Endothelial cell of umbilical vein (primary cell): ENCODE measurements around the gene KCNH4. TPM values are rescaled to one million over a fixed set of nuclear protein-coding genes. Genes with fewer than 3 reads are reported as not detected.

ENCODE experiments used
- BruUV-seq: library from RNA; stranded (reverse); fragments of 400-500 nt; replicated peaks from 2 replicates; lab custom pipeline; 2021; lab: Mats Ljungman, UMichigan
- CTCF ChIA-PET: fragments of 300-600, 350-600 bp; sonication (Branson Sonifier 250); formaldehyde crosslinking; loops from one replicate; lab custom pipeline; 2021; ENCODE audit warnings: antibody characterized with exemption, inconsistent platforms; lab: Charles Lee
- POLR2A ChIA-PET: fragments of 300-600, 350-600 bp; sonication (Branson Sonifier 250); formaldehyde crosslinking; loops from one replicate; lab custom pipeline; 2021; ENCODE audit warnings: antibody characterized with exemption, inconsistent platforms; lab: Charles Lee
- DNase-seq: peaks from one replicate; pipeline ENCODE4 v3.0.0-alpha.2; 2011; ENCODE audit warnings: low read depth, low spot score
- FAIRE-seq: peaks from 2 replicates; lab custom pipeline; 2011; peaks lifted over from hg19 to GRCh38; lab: Jason Lieb, UNC
- H2AFZ ChIP-seq: 2 replicates; pipeline ENCODE4 v1.6.0; 2012; ENCODE audit warnings: low read depth, low read length, control low read depth, inconsistent platforms
- H3K27ac ChIP-seq: 2 replicates; pipeline ENCODE4 v1.5.1; 2011; ENCODE audit warnings: low read depth, mild to moderate bottlenecking, control low read depth, low read length, moderate library complexity; ENCODE audit not compliant: insufficient read depth
- H3K27me3 ChIP-seq, 2 experiments: 2 replicates each; pipeline versions ENCODE4 v1.6.0 to v1.6.1; 2011; ENCODE audit warnings: low read length in 2 of 2, mixed read lengths in 1 of 2; ENCODE audit not compliant: control insufficient read depth in 2 of 2, insufficient read depth in 2 of 2
- H3K36me3 ChIP-seq, 2 experiments: 2 replicates in 1 of 2; 3 replicates in 1 of 2; pipeline ENCODE4 v1.5.1; 2011; ENCODE audit warnings: low read length in 2 of 2, mild to moderate bottlenecking in 1 of 2, moderate library complexity in 1 of 2; ENCODE audit not compliant: control insufficient read depth in 2 of 2, insufficient read depth in 2 of 2; ENCODE audit errors: extremely low read depth in 1 of 2
- H3K4me1 ChIP-seq: 3 replicates; pipeline ENCODE4 v1.5.1; 2011; ENCODE audit warnings: mild to moderate bottlenecking, low read length; ENCODE audit not compliant: control insufficient read depth, insufficient read depth; ENCODE audit errors: extremely low read depth
- H3K4me2 ChIP-seq: 2 replicates; pipeline ENCODE4 v1.6.1; 2011; ENCODE audit warnings: low read length, control low read depth, mixed read lengths; ENCODE audit not compliant: insufficient read depth
- H3K4me3 ChIP-seq, 3 experiments: fragments of 200-600 bp in 1 of 3; sonication (generic), shearing (Covaris generic) in 1 of 3; replicated peaks in 1 of 3; 2 replicates each; pipeline ENCODE4 v1.5.1; 2011 to 2016; ENCODE audit warnings: control low read depth in 3 of 3, low read length in 3 of 3, mild to moderate bottlenecking in 2 of 3, inconsistent platforms in 1 of 3, low read depth in 1 of 3, moderate library complexity in 1 of 3; ENCODE audit not compliant: insufficient read depth in 1 of 3
- H3K79me2 ChIP-seq: 2 replicates; pipeline ENCODE4 v1.6.0; 2012; ENCODE audit warnings: low read length, inconsistent platforms; ENCODE audit not compliant: control insufficient read depth, insufficient read depth
- H3K9ac ChIP-seq: replicated peaks from 2 replicates; pipeline ENCODE3; 2011; ENCODE audit warnings: low read length, control low read depth; ENCODE audit not compliant: insufficient read depth; ENCODE audit errors: extremely low read depth
- H3K9me1 ChIP-seq: replicated peaks from 3 replicates; pipeline ENCODE4 v1.6.0; 2011; ENCODE audit warnings: mild to moderate bottlenecking, low read length; ENCODE audit not compliant: control insufficient read depth, insufficient read depth; ENCODE audit errors: extremely low read depth
- H3K9me3 ChIP-seq: replicated peaks from 2 replicates; pipeline ENCODE4 v1.5.1; 2012; ENCODE audit warnings: low read length, inconsistent platforms; ENCODE audit not compliant: control insufficient read depth, insufficient read depth
- H4K20me1 ChIP-seq: replicated peaks from 2 replicates; pipeline ENCODE3; 2011; ENCODE audit warnings: mild to moderate bottlenecking, low read length; ENCODE audit not compliant: control insufficient read depth, insufficient read depth; ENCODE audit errors: extremely low read depth
- EZH2 ChIP-seq: IDR thresholded peaks from 2 replicates; pipeline ENCODE4 v1.6.1; 2012; ENCODE audit warnings: borderline replicate concordance, low read depth, mild to moderate bottlenecking, moderate library complexity, low read length, inconsistent platforms; ENCODE audit not compliant: severe bottlenecking
- FOS ChIP-seq: IDR thresholded peaks from 2 replicates; pipeline ENCODE4 v1.6.1; 2011; ENCODE audit warnings: mild to moderate bottlenecking, low read length, moderate library complexity, borderline replicate concordance; ENCODE audit not compliant: insufficient read depth
- GATA2 ChIP-seq: IDR thresholded peaks from 2 replicates; pipeline ENCODE4 v1.7.0; 2011; ENCODE audit warnings: low read depth, mild to moderate bottlenecking, moderate library complexity, mixed read lengths, low read length; ENCODE audit not compliant: insufficient read length, insufficient read depth
- JUN ChIP-seq: IDR thresholded peaks from 2 replicates; pipeline ENCODE4 v1.6.1; 2011; ENCODE audit warnings: borderline replicate concordance, low read depth; ENCODE audit not compliant: insufficient read length, insufficient read depth
- MYC ChIP-seq: IDR thresholded peaks from one replicate; pipeline ENCODE4 v1.6.1; 2011; ENCODE audit warnings: mild to moderate bottlenecking, low read depth, low read length
- POLR2A ChIP-seq: IDR thresholded peaks from 2 replicates; pipeline ENCODE4 v1.6.1; 2012; ENCODE audit warnings: low read depth, mild to moderate bottlenecking, control low read depth, low read length
- POLR2AphosphoS5 ChIP-seq: IDR thresholded peaks from 2 replicates; pipeline ENCODE4 v1.6.1; 2012; ENCODE audit warnings: low read depth, mild to moderate bottlenecking, control low read depth, low read length, moderate library complexity; ENCODE audit not compliant: insufficient read depth
- dilution Hi-C: fragments of 300-500 bp; cut with MboI; formaldehyde crosslinking; loops from one replicate; pipeline ENCODE4 v1.15.0; 2019; ENCODE audit warnings: low sequenced_read_pairs; ENCODE audit not compliant: extremely low pct_ligation_motif_present
- intact Hi-C: fragments of 100-400 bp; cut with micrococcal nuclease; formaldehyde crosslinking; loops from one replicate; pipeline ENCODE4 v1.10.0; 2022
- polyA plus RNA-seq, 4 experiments: library from polyadenylated mRNA; depleted of rRNA in 3 of 4; stranded (reverse) in 3 of 4; unstranded in 1 of 4; fragments of >200 nt; gene quantifications; 2 replicates each; pipeline versions ENCODE4 v1.2.1 to v1.2.3, GENCODE V29; 2011 to 2012; ENCODE audit warnings: missing spikeins in 1 of 4
- total RNA-seq: library from RNA; stranded (reverse); gene quantifications from 2 replicates; pipeline ENCODE4 v1.2.3, GENCODE V29; 2021
- TF ChIP-seq, protein P1 (sequence below): IDR thresholded peaks from 2 replicates; pipeline ENCODE4 v1.6.1; 2011; ENCODE audit not compliant: insufficient read depth, insufficient read length
- TF ChIP-seq, protein P2 (sequence below), 2 donors: IDR thresholded peaks; 1 replicate in 1 of 2; 2 replicates in 1 of 2; pipeline ENCODE4 v1.5.1; 2011; ENCODE audit warnings: low read length in 2 of 2, mild to moderate bottlenecking in 2 of 2, moderate library complexity in 2 of 2, control low read depth in 1 of 2, inconsistent platforms in 1 of 2, low read depth in 1 of 2; ENCODE audit not compliant: insufficient read depth in 1 of 2; ENCODE audit errors: extremely low read depth in 1 of 2

Gene KCNH4
- total and polyA plus RNA-seq, 2 donors (not counting 3 experiments of a cell fraction or from before 2014, with no cell fraction given): 0.11 TPM

DNA sequence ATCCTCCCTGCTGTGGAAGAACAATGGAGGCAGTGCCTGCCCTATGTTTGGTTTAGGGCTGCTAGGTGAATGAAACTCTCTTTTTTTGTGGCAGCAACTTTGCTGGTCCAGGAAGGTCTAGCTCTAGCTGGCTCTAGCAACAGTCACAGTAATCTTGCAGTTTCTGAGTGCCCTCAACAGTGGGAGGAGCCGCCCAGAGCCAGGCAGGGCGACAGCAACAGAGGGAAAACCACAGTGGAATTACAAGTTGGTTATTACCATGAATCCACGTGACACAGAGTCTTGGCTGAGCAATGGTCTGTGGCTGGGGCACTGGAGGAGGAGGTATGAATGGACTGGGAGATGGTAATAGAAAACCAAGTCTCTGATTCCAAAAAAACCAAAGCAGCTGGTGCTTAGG lies 48.0 kb downstream of the KCNH4 start:
- TF ChIP-seq GATA2: no peak
- no peak for TF ChIP-seq EZH2
- no peak for TF ChIP-seq MYC
- TF ChIP-seq POLR2AphosphoS5: no peak
- TF ChIP-seq JUN: no peak
- TF ChIP-seq, protein P1, sequence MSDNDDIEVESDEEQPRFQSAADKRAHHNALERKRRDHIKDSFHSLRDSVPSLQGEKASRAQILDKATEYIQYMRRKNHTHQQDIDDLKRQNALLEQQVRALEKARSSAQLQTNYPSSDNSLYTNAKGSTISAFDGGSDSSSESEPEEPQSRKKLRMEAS: no peak
- TF ChIP-seq POLR2A: no peak
- TF ChIP-seq, protein P2, sequence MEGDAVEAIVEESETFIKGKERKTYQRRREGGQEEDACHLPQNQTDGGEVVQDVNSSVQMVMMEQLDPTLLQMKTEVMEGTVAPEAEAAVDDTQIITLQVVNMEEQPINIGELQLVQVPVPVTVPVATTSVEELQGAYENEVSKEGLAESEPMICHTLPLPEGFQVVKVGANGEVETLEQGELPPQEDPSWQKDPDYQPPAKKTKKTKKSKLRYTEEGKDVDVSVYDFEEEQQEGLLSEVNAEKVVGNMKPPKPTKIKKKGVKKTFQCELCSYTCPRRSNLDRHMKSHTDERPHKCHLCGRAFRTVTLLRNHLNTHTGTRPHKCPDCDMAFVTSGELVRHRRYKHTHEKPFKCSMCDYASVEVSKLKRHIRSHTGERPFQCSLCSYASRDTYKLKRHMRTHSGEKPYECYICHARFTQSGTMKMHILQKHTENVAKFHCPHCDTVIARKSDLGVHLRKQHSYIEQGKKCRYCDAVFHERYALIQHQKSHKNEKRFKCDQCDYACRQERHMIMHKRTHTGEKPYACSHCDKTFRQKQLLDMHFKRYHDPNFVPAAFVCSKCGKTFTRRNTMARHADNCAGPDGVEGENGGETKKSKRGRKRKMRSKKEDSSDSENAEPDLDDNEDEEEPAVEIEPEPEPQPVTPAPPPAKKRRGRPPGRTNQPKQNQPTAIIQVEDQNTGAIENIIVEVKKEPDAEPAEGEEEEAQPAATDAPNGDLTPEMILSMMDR (IDR thresholded peaks at IDR 0.05; ENCODE audit: extremely low read depth in 1 of 2, insufficient read depth in 1 of 2, low read depth in 1 of 2, low read length in 2 of 2): no peak
- no peak for TF ChIP-seq FOS
- H2AFZ ChIP-seq: no peak overlapping the region
- no peaks in the 10 kb centered on the region for H4K20me1 ChIP-seq
- FAIRE-seq (peak; percentile 88), DNase-seq (peak; percentile 48)
- H3K79me2 ChIP-seq: peaks cover 79% of the 10 kb centered on the region
- H3K4me1 ChIP-seq: peaks cover 79% of the 10 kb centered on the region
- no peaks in the 10 kb centered on the region for H3K27me3 ChIP-seq
- H3K9ac ChIP-seq: no peak overlapping the region
- BruUV-seq: no TSS peak
- dilution Hi-C loops (no loop called here), intact Hi-C loops (loop anchor here (1.0 to 10.0 kb wide), 4 partner anchors 21 to 392 kb away; partner anchors contain the start of genes RAB5C and STAT5B)
- H3K9me3 ChIP-seq: no peaks in the 10 kb centered on the region
- H3K9me1 ChIP-seq: no peaks in the 10 kb centered on the region
- H3K27ac ChIP-seq: peak overlapping the region; percentile 71
- POLR2A ChIA-PET: interaction anchor here (0.6 kb wide), 1 partner anchor 187 kb away, joined by 3 read pairs; no protein-coding TSS in a partner anchor
- H3K36me3 ChIP-seq: peaks cover 17 to 23% of the 10 kb centered on the region in 2 experiments
- H3K4me3 ChIP-seq: peak overlapping the region in 1 of 3 experiments; percentile 44
- H3K4me2 ChIP-seq: peak overlapping the region; percentile 83
- CTCF ChIA-PET: interaction anchor here (1.0 to 1.9 kb wide), 5 partner anchors 10 to 65 kb away, joined by 3 to 12 read pairs (median 3); partner anchors contain the start of genes KAT2A and KCNH4
